Activated CD8-positive, alpha-beta memory T cell treated with anti-CD3 and anti-CD28 coated beads for 24 hours (primary cell): Measurements from ENCODE around the gene JMJD1C.

Experiments
- DNase-seq: peaks from one replicate; pipeline ENCODE4 v3.0.0-alpha.2; 2020

Gene JMJD1C

GRCh38 chr10:63477927-63478326 is 12.2 kb upstream of the JMJD1C start:
- no peak for DNase-seq

- DNase-seq: no peak
Measured at GRCh38 chr10:63474488-63474887, 8.7 kb upstream of the JMJD1C start.

GRCh38 chr10:63470928-63471327 is 5.2 kb upstream of the JMJD1C start:
- no peak for DNase-seq

- no peak for DNase-seq
Measured at GRCh38 chr10:63468947-63469346, 3.2 kb upstream of the JMJD1C start.

- DNase-seq: no peak
Measured at GRCh38 chr10:63467841-63468240, 2.1 kb upstream of the JMJD1C start.

- no peak for DNase-seq
Measured at GRCh38 chr10:63466144-63466935, 563 bp upstream of the JMJD1C start.

- DNase-seq: no peak
Measured at GRCh38 chr10:63464402-63465292, 1.1 kb downstream of the JMJD1C start.

GRCh38 chr10:63462442-63462841 is 3.3 kb downstream of the JMJD1C start:
- no peak for DNase-seq

GRCh38 chr10:63458177-63458576 is 7.6 kb downstream of the JMJD1C start:
- DNase-seq: no peak

GRCh38 chr10:63457594-63457993 is 8.2 kb downstream of the JMJD1C start:
- DNase-seq: no peak

GRCh38 chr10:63456437-63457210 is 9.2 kb downstream of the JMJD1C start:
- no peak for DNase-seq

- DNase-seq: no peak
Measured at GRCh38 chr10:63455507-63455906, 10.3 kb downstream of the JMJD1C start.

- no peak for DNase-seq
Measured at GRCh38 chr10:63454631-63455030, 11.1 kb downstream of the JMJD1C start.

- no peak for DNase-seq
Measured at GRCh38 chr10:63452524-63452923, 13.3 kb downstream of the JMJD1C start.

- no peak for DNase-seq
Measured at GRCh38 chr10:63446716-63447440, 18.9 kb downstream of the JMJD1C start.

- DNase-seq: no peak
Measured at GRCh38 chr10:63441404-63441803, 24.4 kb downstream of the JMJD1C start.

GRCh38 chr10:63439607-63440006 is 26.2 kb downstream of the JMJD1C start:
- no peak for DNase-seq

GRCh38 chr10:63438506-63439498 is 27.0 kb downstream of the JMJD1C start:
- DNase-seq: no peak

- DNase-seq: no peak
Measured at GRCh38 chr10:63437116-63437949, 28.4 kb downstream of the JMJD1C start.

GRCh38 chr10:63436225-63436624 is 29.6 kb downstream of the JMJD1C start:
- no peak for DNase-seq
